Ascending aorta (tissue), 2 donors: Measurements from ENCODE around the gene FOXP1. TPM values are rescaled to one million over a fixed set of nuclear protein-coding genes. Genes with fewer than 3 reads are reported as not detected.

Experiments
- DNase-seq, 2 donors: peaks; one replicate each; pipeline ENCODE4 v3.0.0-alpha.2; 2019; ENCODE audit warnings: low spot score in 2 of 2
- H3K27ac ChIP-seq, 2 donors: fragments of 200-600 bp; sonication (generic); one replicate each; pipeline ENCODE4 v1.5.1; 2016 to 2017; ENCODE audit warnings: mild to moderate bottlenecking in 1 of 2
- H3K27me3 ChIP-seq: fragments of 200-600 bp; sonication (generic); one replicate; pipeline ENCODE4 v1.5.1; 2017
- H3K36me3 ChIP-seq, 2 donors: fragments of 200-600 bp; sonication (generic); one replicate each; pipeline ENCODE4 v1.5.1; 2016
- H3K4me1 ChIP-seq, 2 donors: fragments of 200-600 bp; sonication (generic); one replicate each; pipeline ENCODE4 v1.5.1; 2016 to 2017; ENCODE audit warnings: mild to moderate bottlenecking in 1 of 2
- H3K4me3 ChIP-seq, 2 donors: fragments of 200-600 bp; sonication (generic); one replicate each; pipeline ENCODE4 v1.5.1; 2016 to 2017; ENCODE audit warnings: mild to moderate bottlenecking in 1 of 2
- H3K9me3 ChIP-seq, 2 donors: fragments of 200-600 bp; sonication (generic); one replicate each; pipeline ENCODE4 v1.5.1; 2016
- intact Hi-C: fragments of 100-400 bp; cut with DNase I; formaldehyde crosslinking; loops from one replicate; pipeline ENCODE4 v1.15.1; 2023
- total RNA-seq: library from RNA; depleted of rRNA; stranded (reverse); fragments of >200 nt; gene quantifications from one replicate; pipeline ENCODE4 v1.1.0, GENCODE V29; 2016
- TF ChIP-seq, protein P1 (sequence below), 3 experiments: fragments of 200-600 bp in 2 of 3; fragments of 450-650 bp in 1 of 3; sonication (generic) in 2 of 3; IDR thresholded peaks; one replicate each; pipeline ENCODE4 v1.5.1; 2016 to 2019; ENCODE audit warnings: antibody characterized with exemption in 3 of 3, mild to moderate bottlenecking in 1 of 3, moderate library complexity in 1 of 3

The FOXP1 gene
- total RNA-seq, 1 donor from 2014 or later, result 171 TPM

- Histone ChIP-seq H3K27me3 (no peaks in the 10 kb centered on the region), H3K9me3 (no peaks in the 10 kb centered on the region), H3K4me3 (no peak overlapping the region), H3K27ac (no peak overlapping the region), H3K36me3 (no peaks in the 10 kb centered on the region), H3K4me1 (peaks cover 0 to 6% of the 10 kb centered on the region in 2 donors)
- TF ChIP-seq, protein P1, sequence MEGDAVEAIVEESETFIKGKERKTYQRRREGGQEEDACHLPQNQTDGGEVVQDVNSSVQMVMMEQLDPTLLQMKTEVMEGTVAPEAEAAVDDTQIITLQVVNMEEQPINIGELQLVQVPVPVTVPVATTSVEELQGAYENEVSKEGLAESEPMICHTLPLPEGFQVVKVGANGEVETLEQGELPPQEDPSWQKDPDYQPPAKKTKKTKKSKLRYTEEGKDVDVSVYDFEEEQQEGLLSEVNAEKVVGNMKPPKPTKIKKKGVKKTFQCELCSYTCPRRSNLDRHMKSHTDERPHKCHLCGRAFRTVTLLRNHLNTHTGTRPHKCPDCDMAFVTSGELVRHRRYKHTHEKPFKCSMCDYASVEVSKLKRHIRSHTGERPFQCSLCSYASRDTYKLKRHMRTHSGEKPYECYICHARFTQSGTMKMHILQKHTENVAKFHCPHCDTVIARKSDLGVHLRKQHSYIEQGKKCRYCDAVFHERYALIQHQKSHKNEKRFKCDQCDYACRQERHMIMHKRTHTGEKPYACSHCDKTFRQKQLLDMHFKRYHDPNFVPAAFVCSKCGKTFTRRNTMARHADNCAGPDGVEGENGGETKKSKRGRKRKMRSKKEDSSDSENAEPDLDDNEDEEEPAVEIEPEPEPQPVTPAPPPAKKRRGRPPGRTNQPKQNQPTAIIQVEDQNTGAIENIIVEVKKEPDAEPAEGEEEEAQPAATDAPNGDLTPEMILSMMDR (IDR thresholded peaks at IDR 0.05), result no peak
- intact Hi-C loops, result no loop called here
- no peak for DNase-seq
These were observed 267.3 kb downstream of the FOXP1 start for GRCh38 chr3:71316066-71316777.

DNA sequence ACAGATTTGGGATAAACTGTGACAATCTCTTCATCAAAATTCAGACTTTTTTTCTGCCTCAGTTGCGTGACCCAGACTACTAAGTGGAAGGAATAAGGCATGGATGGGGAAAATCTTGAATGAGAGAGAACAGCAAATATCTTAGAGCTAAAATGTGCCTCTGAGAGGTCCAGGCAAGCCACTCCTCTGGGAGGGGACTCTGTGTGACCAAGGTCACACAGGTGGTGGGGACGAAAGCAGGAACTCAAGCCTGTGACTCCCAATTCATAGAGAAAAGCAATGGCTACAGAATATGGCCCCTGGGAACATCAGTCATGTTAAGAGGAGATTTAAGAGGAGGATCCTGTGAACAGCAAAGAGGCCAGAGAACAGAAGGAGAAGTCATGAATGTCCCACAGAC, 268.1 kb downstream of the FOXP1 start:
- Histone ChIP-seq H3K4me3 (no peak overlapping the region), H3K27ac (no peak overlapping the region), H3K27me3 (no peaks in the 10 kb centered on the region), H3K4me1 (peaks cover 0 to 10% of the 10 kb centered on the region in 2 donors), H3K36me3 (no peaks in the 10 kb centered on the region), H3K9me3 (no peaks in the 10 kb centered on the region)
- DNase-seq, result no peak
- TF ChIP-seq, protein P1 (IDR thresholded peaks at IDR 0.05), result no peak
- intact Hi-C loops, result no loop called here

DNA sequence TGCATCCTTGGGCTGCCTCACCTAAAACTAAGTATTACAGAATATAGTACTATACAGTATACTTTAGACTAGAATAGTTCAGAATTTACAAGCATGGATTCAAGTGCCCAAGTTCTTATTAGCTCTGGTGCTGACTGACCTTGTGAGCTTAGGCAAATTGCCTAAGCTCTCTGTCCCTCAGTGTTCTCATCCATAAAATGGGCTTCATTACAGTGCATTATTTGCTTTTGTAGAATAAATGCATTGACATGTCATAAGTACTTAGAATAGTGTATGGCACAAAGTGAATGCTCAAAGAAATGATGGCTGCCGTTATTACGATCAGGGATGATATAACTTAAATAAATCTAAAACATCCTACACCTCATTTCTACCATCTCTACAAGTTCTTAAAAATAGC, 269.7 kb downstream of the FOXP1 start:
- no peak for DNase-seq
- H3K27me3 ChIP-seq, result no peaks in the 10 kb centered on the region
- H3K9me3 ChIP-seq, result no peaks in the 10 kb centered on the region
- TF ChIP-seq, protein P1 (IDR thresholded peaks at IDR 0.05), result no peak
- H3K4me1 ChIP-seq, result peaks cover 0 to 11% of the 10 kb centered on the region in 2 donors
- no peaks in the 10 kb centered on the region for H3K36me3 ChIP-seq
- intact Hi-C loops, result no loop called here
- H3K27ac ChIP-seq, result no peak overlapping the region
- no peak overlapping the region for H3K4me3 ChIP-seq

GRCh38 chr3:71312461-71312860, 271.1 kb downstream of the FOXP1 start:
- peak overlapping the region in 1 of 2 donors; percentile 14 for H3K27ac ChIP-seq
- no peaks in the 10 kb centered on the region for H3K27me3 ChIP-seq
- H3K9me3 ChIP-seq, result no peaks in the 10 kb centered on the region
- peaks cover 0 to 11% of the 10 kb centered on the region in 2 donors for H3K4me1 ChIP-seq
- DNase-seq, result no peak
- no peak overlapping the region for H3K4me3 ChIP-seq
- TF ChIP-seq, protein P1 (IDR thresholded peaks at IDR 0.05), result no peak
- H3K36me3 ChIP-seq, result no peaks in the 10 kb centered on the region
- intact Hi-C loops, result no loop called here

DNA sequence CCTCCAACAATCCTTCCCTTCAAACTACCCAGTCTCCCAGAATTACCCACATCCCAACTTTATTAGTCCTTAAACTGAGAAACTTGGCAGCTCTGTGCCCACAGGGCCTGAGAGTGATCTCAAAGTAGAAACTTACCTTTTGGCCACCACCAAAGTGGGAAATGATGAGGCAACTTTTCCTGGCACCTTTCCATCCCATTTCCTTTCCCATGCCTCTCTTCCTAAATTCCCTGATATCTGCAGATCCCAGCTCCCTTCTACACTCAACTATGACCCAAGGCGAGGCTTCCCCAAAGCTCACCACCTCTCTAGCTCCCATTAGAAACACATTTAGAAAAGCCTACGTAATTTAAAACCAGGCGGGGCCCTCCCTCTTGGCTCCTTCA, 271.9 kb downstream of the FOXP1 start:
- peaks cover 0 to 11% of the 10 kb centered on the region in 2 donors for H3K4me1 ChIP-seq
- H3K36me3 ChIP-seq, result no peaks in the 10 kb centered on the region
- intact Hi-C loops, result no loop called here
- peak overlapping the region; percentile 14 to 29 for H3K27ac ChIP-seq
- no peaks in the 10 kb centered on the region for H3K27me3 ChIP-seq
- TF ChIP-seq, protein P1 (IDR thresholded peaks at IDR 0.05), result no peak
- no peaks in the 10 kb centered on the region for H3K9me3 ChIP-seq
- DNase-seq, result no peak
- H3K4me3 ChIP-seq, result no peak overlapping the region
